PFSK-1 (cell line): ENCODE results near the gene FA2H.

Experiments
- FOXP2 ChIP-seq: optimal IDR thresholded peaks from 2 replicates; pipeline ENCODE3; 2011; ENCODE audit warnings: borderline replicate concordance, control low read depth, inconsistent platforms; ENCODE audit not compliant: insufficient read depth; ENCODE audit errors: extremely low read length, extremely low read depth
- POLR2AphosphoS5 ChIP-seq: IDR thresholded peaks from 2 replicates; pipeline ENCODE4 v1.6.1; 2012; ENCODE audit warnings: low read depth, mild to moderate bottlenecking, control low read depth, low read length, moderate library complexity
- REST ChIP-seq, 2 experiments: IDR thresholded peaks; 2 replicates each; pipeline versions ENCODE4 v1.6.1 to v1.8.0; 2011 to 2012; ENCODE audit warnings: low read depth in 2 of 2, low read length in 2 of 2, control low read depth in 1 of 2, inconsistent platforms in 1 of 2, mild to moderate bottlenecking in 1 of 2, moderate library complexity in 1 of 2; ENCODE audit not compliant: insufficient read depth in 1 of 2
- SIN3A ChIP-seq: IDR thresholded peaks from 2 replicates; pipeline ENCODE4 v1.6.1; 2012; ENCODE audit warnings: mild to moderate bottlenecking, low read length, moderate library complexity, borderline replicate concordance; ENCODE audit not compliant: insufficient read depth
- TAF1 ChIP-seq: IDR thresholded peaks from 2 replicates; pipeline ENCODE4 v1.6.1; 2012; ENCODE audit warnings: low read length, control low read depth, borderline replicate concordance; ENCODE audit not compliant: insufficient read depth

Gene FA2H

GRCh38 chr16:74682556-74682955 is 92.1 kb downstream of the FA2H start:
- TF ChIP-seq POLR2AphosphoS5 (no peak), SIN3A (no peak), REST (IDR thresholded peaks at IDR 0.05; ENCODE audit: insufficient read depth in 1 of 2, low read depth in 2 of 2, low read length in 2 of 2) (no peak)

- TF ChIP-seq FOXP2 = no peak
- no peak for TF ChIP-seq SIN3A
- TF ChIP-seq REST (IDR thresholded peaks at IDR 0.05; ENCODE audit: insufficient read depth in 1 of 2, low read depth in 2 of 2, low read length in 2 of 2) = no peak
- no peak for TF ChIP-seq TAF1
- TF ChIP-seq POLR2AphosphoS5 = no peak
Measured at GRCh38 chr16:74680681-74681080, 93.9 kb downstream of the FA2H start.

- TF ChIP-seq SIN3A (no peak), REST (IDR thresholded peaks at IDR 0.05; ENCODE audit: insufficient read depth in 1 of 2, low read depth in 2 of 2, low read length in 2 of 2) (no peak), POLR2AphosphoS5 (no peak), FOXP2 (no peak), TAF1 (no peak)
Measured at GRCh38 chr16:74679983-74680382, 94.6 kb downstream of the FA2H start.

GRCh38 chr16:74677868-74678267 is 96.8 kb downstream of the FA2H start:
- no peak for TF ChIP-seq REST (IDR thresholded peaks at IDR 0.05; ENCODE audit: insufficient read depth in 1 of 2, low read depth in 2 of 2, low read length in 2 of 2)
- TF ChIP-seq SIN3A = no peak
- no peak for TF ChIP-seq FOXP2
- TF ChIP-seq TAF1 = no peak
- TF ChIP-seq POLR2AphosphoS5 = no peak

GRCh38 chr16:74673876-74674275 is 100.7 kb downstream of the FA2H start:
- TF ChIP-seq POLR2AphosphoS5 (no peak), SIN3A (no peak), REST (IDR thresholded peaks at IDR 0.05; ENCODE audit: insufficient read depth in 1 of 2, low read depth in 2 of 2, low read length in 2 of 2) (no peak), FOXP2 (no peak)
